Type B pancreatic cell (in vitro differentiated cells): ENCODE measurements around the gene PACSIN2. TPM values are rescaled to one million over a fixed set of nuclear protein-coding genes. Genes with fewer than 3 reads are reported as not detected.

ENCODE experiments used
- DNase-seq: peaks from one replicate; pipeline ENCODE4 v3.0.0; 2021; ENCODE audit warnings: mixed read lengths; ENCODE audit not compliant: unreplicated experiment; ENCODE audit errors: extremely low spot score
- H3K27ac Mint-ChIP-seq: 2 replicates; pipeline ENCODE4 v1.8.0; 2021; ENCODE audit warnings: mild to moderate bottlenecking, mixed read lengths
- H3K27me3 Mint-ChIP-seq: 2 replicates; pipeline ENCODE4 v1.8.0; 2021; ENCODE audit warnings: mixed read lengths
- H3K36me3 Mint-ChIP-seq: 2 replicates; pipeline ENCODE4 v1.8.0; 2021; ENCODE audit warnings: mixed read lengths
- H3K4me1 Mint-ChIP-seq: one replicate; pipeline ENCODE4 v1.8.0; 2021; ENCODE audit warnings: mixed read lengths; ENCODE audit not compliant: unreplicated experiment
- H3K4me3 Mint-ChIP-seq: 2 replicates; pipeline ENCODE4 v1.8.0; 2021; ENCODE audit warnings: mild to moderate bottlenecking, mixed read lengths
- H3K9me3 Mint-ChIP-seq: 2 replicates; pipeline ENCODE4 v1.8.0; 2021; ENCODE audit warnings: mixed read lengths
- total RNA-seq: library from RNA; stranded (reverse); gene quantifications from 2 replicates; pipeline ENCODE4 v1.2.1, GENCODE V29; 2021; ENCODE audit warnings: low replicate concordance
- TF ChIP-seq, protein P1 (sequence below): fragments of 200-600 bp; sonication (generic); conservative IDR thresholded peaks from 2 replicates; pipeline ENCODE4 v1.5.0; 2021; ENCODE audit warnings: antibody characterized with exemption, mild to moderate bottlenecking

Gene PACSIN2
- total RNA-seq, 1 donor from 2014 or later: 53.4 TPM

DNA sequence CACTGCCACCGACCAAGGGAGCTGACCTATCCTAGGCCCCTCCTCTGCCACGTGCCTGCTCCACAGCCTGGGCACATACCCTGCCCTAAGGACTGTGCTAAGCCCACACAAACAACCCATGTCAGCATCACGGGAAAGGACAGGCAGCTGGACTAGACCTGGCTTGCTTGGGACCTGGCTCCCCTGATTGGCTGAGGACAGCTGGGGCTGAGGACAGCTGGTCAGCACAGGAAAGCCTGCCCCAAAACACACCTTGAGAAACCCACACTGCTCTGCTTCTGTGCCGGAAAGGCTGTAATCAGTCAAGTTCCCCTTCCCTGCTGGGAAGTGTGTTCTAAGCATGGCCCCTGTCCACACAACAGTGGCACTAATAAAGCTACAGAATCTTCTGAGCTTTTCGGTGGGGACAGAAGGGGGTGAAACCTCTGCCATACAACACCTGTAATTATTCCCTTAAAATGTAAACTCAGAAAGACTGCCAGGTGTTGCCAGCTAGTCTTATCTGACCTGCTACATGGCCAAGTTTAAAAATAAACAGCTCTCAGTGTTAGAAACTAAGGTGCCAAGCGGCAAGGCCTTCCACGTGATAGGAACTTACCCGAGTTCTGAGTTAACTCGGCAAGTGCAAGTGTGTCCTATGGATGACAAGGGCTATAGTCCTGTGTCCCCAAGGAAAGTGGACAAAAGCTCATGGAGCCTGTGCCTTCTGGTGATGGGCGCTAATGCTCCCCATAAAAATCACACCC lies 122.2 kb downstream of the PACSIN2 start:
- no peaks in the 10 kb centered on the region for H3K4me1 Mint-ChIP-seq
- no peaks in the 10 kb centered on the region for H3K9me3 Mint-ChIP-seq
- H3K36me3 Mint-ChIP-seq: peaks cover 11% of the 10 kb centered on the region
- no peak for DNase-seq
- H3K27me3 Mint-ChIP-seq: no peaks in the 10 kb centered on the region
- no peak overlapping the region for H3K27ac Mint-ChIP-seq
- TF ChIP-seq, protein P1, sequence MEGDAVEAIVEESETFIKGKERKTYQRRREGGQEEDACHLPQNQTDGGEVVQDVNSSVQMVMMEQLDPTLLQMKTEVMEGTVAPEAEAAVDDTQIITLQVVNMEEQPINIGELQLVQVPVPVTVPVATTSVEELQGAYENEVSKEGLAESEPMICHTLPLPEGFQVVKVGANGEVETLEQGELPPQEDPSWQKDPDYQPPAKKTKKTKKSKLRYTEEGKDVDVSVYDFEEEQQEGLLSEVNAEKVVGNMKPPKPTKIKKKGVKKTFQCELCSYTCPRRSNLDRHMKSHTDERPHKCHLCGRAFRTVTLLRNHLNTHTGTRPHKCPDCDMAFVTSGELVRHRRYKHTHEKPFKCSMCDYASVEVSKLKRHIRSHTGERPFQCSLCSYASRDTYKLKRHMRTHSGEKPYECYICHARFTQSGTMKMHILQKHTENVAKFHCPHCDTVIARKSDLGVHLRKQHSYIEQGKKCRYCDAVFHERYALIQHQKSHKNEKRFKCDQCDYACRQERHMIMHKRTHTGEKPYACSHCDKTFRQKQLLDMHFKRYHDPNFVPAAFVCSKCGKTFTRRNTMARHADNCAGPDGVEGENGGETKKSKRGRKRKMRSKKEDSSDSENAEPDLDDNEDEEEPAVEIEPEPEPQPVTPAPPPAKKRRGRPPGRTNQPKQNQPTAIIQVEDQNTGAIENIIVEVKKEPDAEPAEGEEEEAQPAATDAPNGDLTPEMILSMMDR: no peak
- no peak overlapping the region for H3K4me3 Mint-ChIP-seq

GRCh38 chr22:42892156-42892555 lies 122.8 kb downstream of the PACSIN2 start:
- Mint-ChIP-seq H3K27me3 (no peaks in the 10 kb centered on the region), H3K9me3 (no peaks in the 10 kb centered on the region), H3K4me3 (no peak overlapping the region), H3K36me3 (peaks cover 11% of the 10 kb centered on the region), H3K27ac (no peak overlapping the region), H3K4me1 (no peaks in the 10 kb centered on the region)
- TF ChIP-seq, protein P1: no peak
- no peak for DNase-seq

GRCh38 chr22:42891696-42892095 lies 123.3 kb downstream of the PACSIN2 start:
- Mint-ChIP-seq H3K27me3 (no peaks in the 10 kb centered on the region), H3K27ac (no peak overlapping the region), H3K36me3 (peaks cover 11% of the 10 kb centered on the region), H3K4me1 (no peaks in the 10 kb centered on the region), H3K4me3 (no peak overlapping the region), H3K9me3 (no peaks in the 10 kb centered on the region)
- TF ChIP-seq, protein P1: no peak
- DNase-seq: no peak

GRCh38 chr22:42891008-42891407 lies 123.9 kb downstream of the PACSIN2 start:
- Mint-ChIP-seq H3K36me3 (peaks cover 11% of the 10 kb centered on the region), H3K27me3 (no peaks in the 10 kb centered on the region), H3K4me1 (no peaks in the 10 kb centered on the region), H3K4me3 (no peak overlapping the region), H3K9me3 (no peaks in the 10 kb centered on the region), H3K27ac (no peak overlapping the region)
- DNase-seq: no peak
- TF ChIP-seq, protein P1: no peak

GRCh38 chr22:42889304-42889703 lies 125.6 kb downstream of the PACSIN2 start:
- Mint-ChIP-seq H3K27ac (peak overlapping the region; percentile 13), H3K27me3 (no peaks in the 10 kb centered on the region)
- no peak for DNase-seq

More at GRCh38 chr22:42889304-42889703, 125.6 kb downstream of the PACSIN2 start:
- Mint-ChIP-seq H3K36me3 (peaks cover 11% of the 10 kb centered on the region), H3K9me3 (no peaks in the 10 kb centered on the region), H3K4me3 (no peak overlapping the region), H3K4me1 (no peaks in the 10 kb centered on the region)
- TF ChIP-seq, protein P1: no peak
